HepG2 (cell line): ENCODE data around the gene PPP1R27. TPM values are rescaled to one million over a fixed set of nuclear protein-coding genes. Genes with fewer than 3 reads are reported as not detected.

Experiments used
- ATF7 ChIP-seq, 2 experiments: fragments of 450-650 bp in 1 of 2; sonication (generic) in 1 of 2; formaldehyde crosslinking in 1 of 2; IDR thresholded peaks; 2 replicates each; pipeline versions ENCODE4 v1.4.0 to v1.6.1; 2016 to 2020; ENCODE audit warnings: antibody characterized with exemption in 1 of 2, mild to moderate bottlenecking in 1 of 2, missing genetic modification reagents in 1 of 2
- CSRNP2 ChIP-seq: sonication (generic); formaldehyde crosslinking; conservative IDR thresholded peaks from 2 replicates; pipeline ENCODE4 v1.8.0; 2022; ENCODE audit warnings: low read depth, missing genetic modification reagents
- DRAP1 ChIP-seq: IDR thresholded peaks from 2 replicates; pipeline ENCODE4 v1.6.1; 2016; ENCODE audit warnings: missing genetic modification reagents, missing compliant biosample characterization
- DZIP1 ChIP-seq: sonication (generic); formaldehyde crosslinking; IDR thresholded peaks from 2 replicates; pipeline ENCODE4 v1.5.0; 2020; ENCODE audit warnings: mild to moderate bottlenecking, missing genetic modification reagents
- FOXP4 ChIP-seq: sonication (generic); formaldehyde crosslinking; IDR thresholded peaks from 2 replicates; pipeline ENCODE4 v1.4.0; 2020; ENCODE audit warnings: missing genetic modification reagents
- JDP2 ChIP-seq: sonication (generic); formaldehyde crosslinking; IDR thresholded peaks from 2 replicates; pipeline ENCODE4 v1.8.1; 2022; ENCODE audit warnings: missing genetic modification reagents, borderline replicate concordance
- KLF16 ChIP-seq, 2 experiments: sonication (generic) in 1 of 2; formaldehyde crosslinking in 1 of 2; IDR thresholded peaks; 2 replicates each; pipeline versions ENCODE4 v1.6.1 to v1.8.0; 2016 to 2023; ENCODE audit warnings: missing genetic modification reagents in 2 of 2, missing compliant biosample characterization in 1 of 2
- PPARG ChIP-seq: conservative IDR thresholded peaks from 2 replicates; pipeline ENCODE4 v1.6.1; 2016; ENCODE audit warnings: missing biosample characterization, missing genetic modification reagents
- SALL1 ChIP-seq: sonication (generic); formaldehyde crosslinking; IDR thresholded peaks from 2 replicates; pipeline ENCODE4 v1.8.0; 2022; ENCODE audit warnings: mild to moderate bottlenecking, missing genetic modification reagents
- SKIL ChIP-seq: sonication (generic); formaldehyde crosslinking; IDR thresholded peaks from 2 replicates; pipeline ENCODE4 v1.8.0; 2022; ENCODE audit warnings: missing genetic modification reagents, mild to moderate bottlenecking, moderate library complexity, borderline replicate concordance
- U2AF2 ChIP-seq: fragments of 200-400 bp; formaldehyde crosslinking; IDR thresholded peaks from 2 replicates; pipeline ENCODE4 v1.6.1; 2017; ENCODE audit warnings: low read depth, mild to moderate bottlenecking, low read length
- ZBTB21 ChIP-seq: sonication (generic); formaldehyde crosslinking; IDR thresholded peaks from 2 replicates; pipeline ENCODE4 v1.4.0; 2020; ENCODE audit warnings: missing genetic modification reagents
- ZEB1 ChIP-seq: IDR thresholded peaks from 2 replicates; pipeline ENCODE4 v1.6.1; 2012; ENCODE audit warnings: mild to moderate bottlenecking, low read depth, inconsistent platforms; ENCODE audit not compliant: insufficient replicate concordance
- ZNF615 ChIP-seq: sonication (generic); formaldehyde crosslinking; IDR thresholded peaks from 2 replicates; pipeline ENCODE4 v1.5.0; 2020; ENCODE audit warnings: mild to moderate bottlenecking, missing genetic modification reagents, borderline replicate concordance
- ZNF709 ChIP-seq: sonication (generic); formaldehyde crosslinking; IDR thresholded peaks from 2 replicates; pipeline ENCODE4 v1.5.0; 2020; ENCODE audit warnings: mild to moderate bottlenecking, missing genetic modification reagents
- ZNF83 ChIP-seq: sonication (generic); formaldehyde crosslinking; IDR thresholded peaks from 2 replicates; pipeline ENCODE4 v1.4.0; 2020; ENCODE audit warnings: missing genetic modification reagents, mild to moderate bottlenecking, borderline replicate concordance
- polyA plus RNA-seq, 8 experiments: library from polyadenylated mRNA; depleted of rRNA in 3 of 8; stranded (reverse) in 7 of 8; unstranded in 1 of 8; fragments of >200 nt; fragmentation: Illumina TruSeq in 4 of 8; extraction: Trizol in 4 of 8; gene quantifications; 2 replicates each; pipeline versions ENCODE4 v1.2.1 to v1.2.3, GENCODE V29; 2011 to 2016; ENCODE audit warnings: low read depth in 4 of 8, missing spikeins in 1 of 8, mixed read lengths in 1 of 8; ENCODE audit not compliant: insufficient read depth in 1 of 8
- total RNA-seq, 5 experiments: library from RNA; depleted of rRNA; stranded (reverse); fragments of >200 nt; fragmentation: Illumina TruSeq; extraction: Trizol; gene quantifications; 2 replicates each; pipeline ENCODE4 v1.2.3, GENCODE V29; 2016; ENCODE audit warnings: low read depth in 1 of 5

Gene PPP1R27
- total and polyA plus RNA-seq, 2 of the 13 experiments (the other 11 are each of a cell fraction or from before 2014, with no cell fraction given), result 0.17 to 1.00 TPM

GRCh38 chr17:81867170-81867990 lies 32.5 kb upstream of the PPP1R27 start (continued):
- TF ChIP-seq SKIL (no peak), U2AF2 (peak; percentile 91), ZBTB21 (no peak), DZIP1 (CRISPR knock-in tag) (no peak), ZNF83 (no peak), ZNF615 (CRISPR knock-in tag) (no peak), JDP2 (CRISPR knock-in tag) (0 out of 2 replicates have a peak, but pooled peaks have one; percentile 5), SALL1 (peak; percentile 41), KLF16 (CRISPR knock-in tag; IDR thresholded peaks at IDR 0.05) (no peak), CSRNP2 (CRISPR knock-in tag) (no peak), ZEB1 (no peak), ATF7 (IDR thresholded peaks at IDR 0.05) (no peak), ATF7 (CRISPR knock-in tag; IDR thresholded peaks at IDR 0.05) (no peak), FOXP4 (CRISPR knock-in tag) (no peak; the same call in 1 of the 2 replicates), ZNF709 (no peak; the same call in 1 of the 2 replicates), DRAP1 (CRISPR knock-in tag) (no peak), PPARG (CRISPR knock-in tag) (no peak)
